CD14-positive monocyte (primary cell): ENCODE measurements around the gene SCRN1. TPM values are rescaled to one million over a fixed set of nuclear protein-coding genes. Genes with fewer than 3 reads are reported as not detected.

ENCODE experiments used
- DNase-seq, 3 donors: peaks; one replicate each; pipeline ENCODE4 v3.0.0-alpha.2; 2011 to 2022
- H2AFZ ChIP-seq: 2 replicates; pipeline ENCODE4 v1.6.0; 2012; ENCODE audit warnings: mild to moderate bottlenecking, low read depth, low read length, inconsistent platforms; ENCODE audit not compliant: insufficient read depth, poor library complexity, severe bottlenecking
- H3K27ac ChIP-seq, 2 donors: 1 replicate in 1 of 2; 2 replicates in 1 of 2; pipeline ENCODE4 v1.5.1; 2012 to 2013; ENCODE audit warnings: low read length in 2 of 2, control low read depth in 1 of 2, inconsistent platforms in 1 of 2, low read depth in 1 of 2, mild to moderate bottlenecking in 1 of 2
- H3K27me3 ChIP-seq, 2 donors: one replicate each; pipeline versions ENCODE4 v1.6.0 to v1.6.1; 2011 to 2013; ENCODE audit warnings: low read length in 2 of 2; ENCODE audit not compliant: control insufficient read depth in 2 of 2, insufficient read depth in 2 of 2
- H3K36me3 ChIP-seq, 2 donors: replicated peaks in 1 of 2; 1 replicate in 1 of 2; 2 replicates in 1 of 2; pipeline versions ENCODE4 v1.5.1 to v1.6.1; 2012 to 2013; ENCODE audit warnings: low read length in 2 of 2, control low read depth in 1 of 2, inconsistent platforms in 1 of 2, mild to moderate bottlenecking in 1 of 2; ENCODE audit not compliant: insufficient read depth in 2 of 2, control insufficient read depth in 1 of 2
- H3K4me1 ChIP-seq, 2 donors: 1 replicate in 1 of 2; 2 replicates in 1 of 2; pipeline versions ENCODE4 v1.5.1 to v1.6.1; 2012 to 2013; ENCODE audit warnings: low read length in 2 of 2, control low read depth in 1 of 2, inconsistent platforms in 1 of 2, mild to moderate bottlenecking in 1 of 2, moderate library complexity in 1 of 2; ENCODE audit not compliant: insufficient read depth in 2 of 2, control insufficient read depth in 1 of 2
- H3K4me2 ChIP-seq: replicated peaks from 2 replicates; pipeline ENCODE3; 2012; ENCODE audit warnings: low read length, moderate library complexity, mild to moderate bottlenecking; ENCODE audit not compliant: poor library complexity, severe bottlenecking; ENCODE audit errors: extremely low read depth
- H3K4me3 ChIP-seq, 3 experiments: fragments of 200-600 bp in 1 of 3; sonication (generic) in 1 of 3; replicated peaks in 1 of 3; 1 replicate in 2 of 3; 2 replicates in 1 of 3; pipeline ENCODE4 v1.5.1; 2011 to 2013; ENCODE audit warnings: low read length in 3 of 3, mild to moderate bottlenecking in 3 of 3, control low read depth in 2 of 3, low read depth in 2 of 3, inconsistent platforms in 1 of 3, moderate library complexity in 1 of 3
- H3K79me2 ChIP-seq: 2 replicates; pipeline ENCODE4 v1.6.0; 2012; ENCODE audit warnings: mild to moderate bottlenecking, control low read depth, inconsistent platforms, low read length, moderate library complexity; ENCODE audit not compliant: insufficient read depth
- H3K9ac ChIP-seq: 2 replicates; pipeline ENCODE4 v1.6.0; 2017; ENCODE audit warnings: low read length, mild to moderate bottlenecking; ENCODE audit not compliant: insufficient read depth, poor library complexity, severe bottlenecking
- H3K9me3 ChIP-seq, 2 donors: replicated peaks in 1 of 2; 1 replicate in 1 of 2; 2 replicates in 1 of 2; pipeline versions ENCODE4 v1.5.1 to v1.6.1; 2012 to 2013; ENCODE audit warnings: low read length in 2 of 2, control low read depth in 1 of 2; ENCODE audit not compliant: control insufficient read depth in 1 of 2, insufficient read depth in 1 of 2
- H4K20me1 ChIP-seq: 2 replicates; pipeline ENCODE4 v1.6.0; 2012; ENCODE audit warnings: mild to moderate bottlenecking, low read length, control low read depth, moderate library complexity; ENCODE audit not compliant: insufficient read depth
- H3K27ac Mint-ChIP-seq, 7 donors: one replicate each; pipeline ENCODE4 v1.8.0; 2020; ENCODE audit warnings: mild to moderate bottlenecking in 7 of 7, mixed read lengths in 7 of 7, moderate library complexity in 6 of 7, inconsistent platforms in 2 of 7
- H3K27me3 Mint-ChIP-seq, 3 donors: one replicate each; pipeline ENCODE4 v1.8.0; 2021 to 2022; ENCODE audit warnings: low read depth in 3 of 3, mild to moderate bottlenecking in 3 of 3, mixed read lengths in 3 of 3, moderate library complexity in 3 of 3, inconsistent platforms in 1 of 3
- H3K36me3 Mint-ChIP-seq, 2 donors: one replicate each; pipeline ENCODE4 v1.8.0; 2020; ENCODE audit warnings: mixed read lengths in 2 of 2, inconsistent platforms in 1 of 2, mild to moderate bottlenecking in 1 of 2
- H3K4me1 Mint-ChIP-seq: one replicate; pipeline ENCODE4 v1.8.0; 2020; ENCODE audit warnings: mild to moderate bottlenecking, mixed read lengths
- H3K4me3 Mint-ChIP-seq, 2 donors: one replicate each; pipeline ENCODE4 v1.8.0; 2020; ENCODE audit warnings: mild to moderate bottlenecking in 2 of 2, mixed read lengths in 2 of 2, moderate library complexity in 1 of 2
- H3K9me3 Mint-ChIP-seq, 7 donors: one replicate each; pipeline ENCODE4 v1.8.0; 2020 to 2022; ENCODE audit warnings: mixed read lengths in 7 of 7, mild to moderate bottlenecking in 6 of 7, moderate library complexity in 6 of 7, inconsistent platforms in 2 of 7
- WGBS: methylation state at CpG from one replicate; pipeline ENCODE4 v1.1.5; 2013; ENCODE audit warnings: missing lambda C conversion rate; ENCODE audit not compliant: insufficient coverage; 5-methylcytosine and 5-hydroxymethylcytosine counted together
- intact Hi-C, 2 donors: fragments of 100-400 bp; cut with micrococcal nuclease; formaldehyde crosslinking; loops; one replicate each; pipeline versions ENCODE4 v1.15.0 to v1.15.1; 2023
- polyA plus RNA-seq, 3 donors: library from polyadenylated mRNA; depleted of rRNA in 1 of 3; unstranded in 2 of 3; stranded (reverse) in 1 of 3; fragments of 300-500 nt in 2 of 3; fragments of >200 nt in 1 of 3; fragmentation: Illumina TruSeq in 2 of 3; gene quantifications; 1 replicate in 2 of 3; 2 replicates in 1 of 3; pipeline ENCODE4 v1.2.3, GENCODE V29; 2012 to 2021
- TF ChIP-seq, protein P1 (sequence below): fragments of 200-600 bp; IDR thresholded peaks from one replicate; pipeline ENCODE4 v1.8.0; 2022; ENCODE audit warnings: antibody characterized with exemption, mild to moderate bottlenecking

The SCRN1 gene
- polyA plus RNA-seq, 3 donors: 8.4 to 12.1 (median 8.6) TPM

DNA sequence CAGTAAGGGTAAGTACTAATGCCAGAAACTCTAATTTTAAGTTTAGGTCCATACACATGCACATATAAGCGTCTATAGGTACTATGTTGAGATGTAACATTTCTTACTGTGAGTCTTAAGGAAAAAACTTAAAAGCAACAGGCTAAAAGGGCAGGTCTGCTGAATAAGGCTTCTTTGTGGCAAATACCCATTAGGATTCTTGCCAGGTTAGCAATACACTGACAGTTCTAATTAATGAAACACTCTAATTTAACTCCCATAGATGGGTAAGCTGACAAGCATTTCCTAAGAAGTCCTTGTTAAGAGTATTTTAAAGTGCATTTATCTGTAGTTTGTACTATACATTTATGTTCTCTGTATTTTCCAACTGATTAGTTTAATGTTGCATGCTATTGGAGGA is 14.0 kb downstream of the SCRN1 start:
- no peak for DNase-seq
- H2AFZ ChIP-seq: no peak overlapping the region
- H3K36me3 ChIP-seq: no peaks in the 10 kb centered on the region
- TF ChIP-seq, protein P1, sequence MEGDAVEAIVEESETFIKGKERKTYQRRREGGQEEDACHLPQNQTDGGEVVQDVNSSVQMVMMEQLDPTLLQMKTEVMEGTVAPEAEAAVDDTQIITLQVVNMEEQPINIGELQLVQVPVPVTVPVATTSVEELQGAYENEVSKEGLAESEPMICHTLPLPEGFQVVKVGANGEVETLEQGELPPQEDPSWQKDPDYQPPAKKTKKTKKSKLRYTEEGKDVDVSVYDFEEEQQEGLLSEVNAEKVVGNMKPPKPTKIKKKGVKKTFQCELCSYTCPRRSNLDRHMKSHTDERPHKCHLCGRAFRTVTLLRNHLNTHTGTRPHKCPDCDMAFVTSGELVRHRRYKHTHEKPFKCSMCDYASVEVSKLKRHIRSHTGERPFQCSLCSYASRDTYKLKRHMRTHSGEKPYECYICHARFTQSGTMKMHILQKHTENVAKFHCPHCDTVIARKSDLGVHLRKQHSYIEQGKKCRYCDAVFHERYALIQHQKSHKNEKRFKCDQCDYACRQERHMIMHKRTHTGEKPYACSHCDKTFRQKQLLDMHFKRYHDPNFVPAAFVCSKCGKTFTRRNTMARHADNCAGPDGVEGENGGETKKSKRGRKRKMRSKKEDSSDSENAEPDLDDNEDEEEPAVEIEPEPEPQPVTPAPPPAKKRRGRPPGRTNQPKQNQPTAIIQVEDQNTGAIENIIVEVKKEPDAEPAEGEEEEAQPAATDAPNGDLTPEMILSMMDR: no peak
- H3K4me1 ChIP-seq: peaks cover 18 to 34% of the 10 kb centered on the region in 2 donors
- no peaks in the 10 kb centered on the region for H3K27me3 ChIP-seq
- Mint-ChIP-seq H3K36me3 (no peaks in the 10 kb centered on the region), H3K4me3 (no peak overlapping the region), H3K27ac (no peak overlapping the region), H3K27me3 (no peaks in the 10 kb centered on the region), H3K4me1 (peaks cover 36% of the 10 kb centered on the region), H3K9me3 (no peaks in the 10 kb centered on the region)
- WGBS: no CpG with 5 or more reads among the region's 1 CpG
- no peak overlapping the region for H3K9ac ChIP-seq
- H3K9me3 ChIP-seq: no peaks in the 10 kb centered on the region
- no peak overlapping the region for H3K4me2 ChIP-seq
- H4K20me1 ChIP-seq: no peaks in the 10 kb centered on the region
- H3K27ac ChIP-seq: peak overlapping the region in 1 of 2 donors; percentile 75
- intact Hi-C loops: no loop called here
- no peak overlapping the region for H3K4me3 ChIP-seq
- peaks cover 27% of the 10 kb centered on the region for H3K79me2 ChIP-seq

DNA sequence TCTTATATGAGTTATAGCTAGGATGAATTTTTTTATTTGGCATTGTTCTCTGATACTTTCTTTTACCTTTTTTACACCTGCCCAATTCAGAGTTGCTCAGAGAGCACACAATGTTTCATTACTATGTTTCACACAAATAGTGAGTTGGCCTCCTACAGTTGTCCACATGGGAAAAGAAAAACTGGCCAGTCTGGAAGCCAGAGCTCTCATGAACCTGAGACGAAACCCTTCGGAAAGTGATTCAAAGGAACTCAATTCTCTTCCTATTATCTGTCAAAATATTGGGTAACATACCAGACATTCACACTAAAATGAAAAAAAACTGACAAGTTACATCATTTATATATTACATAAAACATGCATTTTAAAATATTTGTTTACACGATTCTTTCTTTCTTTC is 15.3 kb downstream of the SCRN1 start:
- Histone ChIP-seq H3K4me2 (no peak overlapping the region), H2AFZ (no peak overlapping the region), H4K20me1 (no peaks in the 10 kb centered on the region), H3K9ac (no peak overlapping the region), H3K27ac (no peak overlapping the region), H3K79me2 (peaks cover 25% of the 10 kb centered on the region), H3K9me3 (no peaks in the 10 kb centered on the region), H3K27me3 (no peaks in the 10 kb centered on the region), H3K36me3 (no peaks in the 10 kb centered on the region), H3K4me1 (peaks cover 18 to 34% of the 10 kb centered on the region in 2 donors), H3K4me3 (no peak overlapping the region)
- Mint-ChIP-seq H3K36me3 (no peaks in the 10 kb centered on the region), H3K27me3 (peaks cover 0 to 1% (median 0%) of the 10 kb centered on the region in 3 donors), H3K9me3 (no peaks in the 10 kb centered on the region), H3K27ac (no peak overlapping the region), H3K4me3 (no peak overlapping the region), H3K4me1 (peaks cover 36% of the 10 kb centered on the region)
- DNase-seq: no peak
- intact Hi-C loops: no loop called here
- no CpG with 5 or more reads among the region's 3 CpGs for WGBS
- TF ChIP-seq, protein P1: no peak
